Uterus (tissue), 2 donors: ENCODE results near the gene TMEM120B.
"Not testable (repeated sequence)": the region's sequence is repeated elsewhere in the genome, so short reads cannot be mapped to it uniquely, and the experiment has no call there.

ENCODE experiments used
- CTCF ChIP-seq, 4 experiments: fragments of 200-600 bp in 2 of 4; fragments of 450-650 bp in 2 of 4; sonication (generic) in 2 of 4; IDR thresholded peaks; one replicate each; pipeline ENCODE4 v1.5.1; 2016 to 2019; ENCODE audit warnings: antibody characterized with exemption in 4 of 4, mild to moderate bottlenecking in 2 of 4, moderate library complexity in 1 of 4
- POLR2A ChIP-seq, 2 donors: fragments of 450-650 bp; IDR thresholded peaks; one replicate each; pipeline ENCODE4 v1.6.1; 2016; ENCODE audit warnings: antibody characterized with exemption in 2 of 2, mild to moderate bottlenecking in 1 of 2, moderate library complexity in 1 of 2

- TF ChIP-seq POLR2A, CTCF (IDR thresholded peaks at IDR 0.05): not testable (repeated sequence)
Measured at GRCh38 chr12:121666829-121667228, 45.7 kb upstream of the TMEM120B start.
